Cardiac septum (tissue), 1 donor: ENCODE measurements around the gene SLC6A12. TPM values are rescaled to one million over a fixed set of nuclear protein-coding genes. Genes with fewer than 3 reads are reported as not detected.
"Not testable (repeated sequence)": the region's sequence is repeated elsewhere in the genome, so short reads cannot be mapped to it uniquely, and the experiment has no call there.

Experiments
- DNase-seq: peaks from one replicate; pipeline ENCODE4 v3.0.0-alpha.2; 2020; ENCODE audit warnings: low spot score
- intact Hi-C: fragments of 100-400 bp; cut with DNase I; formaldehyde crosslinking; loops from one replicate; pipeline ENCODE4 v1.14.0; 2022
- total RNA-seq: library from RNA; stranded (reverse); fragmentation: NEBNext Ultra II Directional; extraction: Animal tissue kit (Norgen Biotek cat#: 25700); gene quantifications from one replicate; pipeline ENCODE4 v1.2.1, GENCODE V29; 2021
- donor health status: DM: no; HTN: no; CAD: no.

Gene SLC6A12
- total RNA-seq, 1 donor from 2014 or later: 2.7 TPM

DNA sequence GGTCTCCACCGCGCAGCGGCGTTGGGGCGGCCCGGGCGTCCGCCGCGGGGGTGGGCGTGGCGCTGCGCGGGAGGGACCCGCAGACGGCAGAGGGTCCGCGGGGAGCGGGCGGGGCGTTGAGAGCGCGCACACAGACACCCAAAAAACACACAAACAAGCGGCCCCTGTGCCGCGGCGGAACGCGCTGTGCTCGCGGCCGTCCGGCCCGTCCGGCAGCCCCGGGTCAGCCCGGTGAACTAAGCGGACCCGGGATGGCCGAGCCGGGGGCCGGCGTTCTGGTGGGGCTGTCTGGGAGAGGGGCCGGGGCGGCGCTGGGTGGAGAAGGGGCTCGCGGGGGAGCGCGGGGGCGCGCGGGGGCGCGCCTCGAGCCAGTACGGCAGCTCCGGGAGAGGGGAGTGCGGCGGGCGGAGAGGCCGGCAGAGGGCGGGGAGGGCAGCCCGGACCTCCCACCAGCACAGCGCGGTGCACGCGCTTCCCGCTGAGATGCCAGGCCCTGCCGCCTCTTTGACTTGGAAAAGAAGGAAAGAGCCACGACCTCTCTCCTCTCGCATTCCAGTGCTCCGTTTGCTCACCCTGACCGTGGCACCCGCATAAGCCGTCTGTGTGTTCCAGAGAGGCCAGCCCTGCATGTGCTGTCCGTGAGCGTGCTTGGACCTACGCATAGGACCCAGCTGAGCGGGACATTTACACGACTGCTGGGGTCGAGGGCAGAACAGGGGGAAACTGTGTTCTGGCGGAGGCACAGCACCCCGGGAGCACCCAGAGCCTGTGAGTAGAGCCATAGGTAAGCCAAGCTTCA lies 10.3 kb downstream of the SLC6A12 start:
- intact Hi-C loops: no loop called here

DNA sequence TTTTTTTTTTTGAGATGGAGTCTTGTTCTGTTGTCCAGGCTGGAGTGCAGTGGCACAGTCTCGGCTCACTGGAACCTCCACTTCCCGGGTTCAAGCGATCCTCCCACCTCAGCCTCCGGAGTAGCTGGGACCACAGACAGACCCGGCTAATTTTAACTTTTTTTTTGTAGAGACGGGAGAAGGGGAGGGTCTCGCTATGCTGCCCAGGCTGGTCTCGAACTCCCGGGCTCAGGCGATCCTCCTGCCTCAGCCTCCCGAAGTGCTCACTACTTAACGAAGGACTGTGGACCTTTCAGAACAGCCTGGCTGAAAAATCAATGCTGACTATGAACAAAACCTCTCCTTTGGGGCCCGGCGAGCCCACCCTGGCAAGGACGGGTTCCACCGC lies 10.9 kb downstream of the SLC6A12 start:
- intact Hi-C loops: no loop called here
- no peak for DNase-seq

More for the DNA sequence above, 10.3 kb downstream of the SLC6A12 start:
- no peak for DNase-seq

DNA sequence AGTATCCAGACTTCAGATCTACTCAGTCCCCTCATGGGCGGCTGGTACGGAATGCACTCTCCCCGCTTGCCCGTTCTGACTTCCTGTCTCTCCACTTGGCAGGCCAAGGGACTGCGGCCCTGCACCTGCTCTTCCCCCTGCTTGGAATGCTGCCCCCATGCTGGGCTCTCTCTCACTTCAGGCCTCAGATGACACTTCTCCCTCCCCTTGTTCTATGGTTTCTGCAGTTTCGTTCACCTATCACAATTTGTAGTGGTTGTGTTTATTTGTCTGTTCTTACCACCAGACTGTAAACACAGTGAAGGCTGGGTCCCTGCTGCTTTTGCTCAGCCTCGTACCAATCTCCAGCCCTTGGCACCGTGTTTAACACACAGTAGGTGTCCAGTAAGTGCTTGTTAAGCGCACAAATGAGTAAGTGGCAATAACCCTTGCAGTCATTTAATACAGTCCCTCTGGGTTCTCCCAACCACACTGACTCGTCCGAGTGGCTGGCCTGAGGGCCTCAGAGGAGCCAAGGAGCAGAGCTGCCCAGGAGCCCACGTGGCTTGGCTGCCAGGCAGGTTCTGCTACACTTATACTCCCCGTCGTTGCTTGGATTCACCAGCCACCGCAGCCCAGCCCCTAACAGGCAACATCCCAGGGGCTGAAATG lies 11.8 kb downstream of the SLC6A12 start:
- intact Hi-C loops: no loop called here
- no peak for DNase-seq

DNA sequence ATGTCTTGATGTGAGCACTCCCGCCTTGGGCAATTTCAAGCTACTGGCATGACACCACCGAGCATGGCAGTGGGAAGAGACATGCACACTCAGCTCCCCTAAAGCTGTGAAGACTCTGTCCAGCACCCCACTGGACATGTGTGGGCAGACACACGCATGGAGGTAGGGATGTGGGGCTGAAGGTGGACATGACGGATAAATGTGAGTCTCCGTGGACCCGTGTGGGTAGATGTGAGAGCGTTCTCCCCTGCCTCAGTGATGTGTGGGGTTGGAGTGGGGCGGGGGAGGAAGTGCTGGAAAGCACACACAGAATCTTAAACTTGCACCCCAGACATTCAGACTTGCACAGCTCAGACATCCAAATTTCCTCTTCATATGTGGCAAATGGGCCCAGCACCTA lies 12.6 kb downstream of the SLC6A12 start:
- no peak for DNase-seq
- intact Hi-C loops: no loop called here

DNA sequence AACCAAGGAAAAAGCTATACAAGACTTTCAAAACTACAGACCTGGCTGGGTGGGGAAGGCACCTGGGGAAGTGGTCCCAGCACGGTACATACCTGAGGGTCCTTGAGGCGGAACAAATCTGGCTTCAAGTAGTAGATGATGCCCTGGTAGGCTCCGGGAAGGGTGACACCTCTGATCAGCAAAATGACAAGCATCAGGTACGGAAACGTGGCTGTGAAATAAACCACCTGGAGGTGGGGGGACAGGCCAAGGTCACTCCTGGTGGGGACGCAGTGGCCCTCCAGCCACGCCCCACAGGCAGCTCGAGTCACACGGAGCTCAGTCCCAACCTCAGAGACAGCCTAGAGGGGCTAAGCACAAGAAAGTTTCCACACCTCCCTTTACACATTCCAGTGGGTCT lies 15.3 kb downstream of the SLC6A12 start:
- no peak for DNase-seq
- intact Hi-C loops: no loop called here

DNA sequence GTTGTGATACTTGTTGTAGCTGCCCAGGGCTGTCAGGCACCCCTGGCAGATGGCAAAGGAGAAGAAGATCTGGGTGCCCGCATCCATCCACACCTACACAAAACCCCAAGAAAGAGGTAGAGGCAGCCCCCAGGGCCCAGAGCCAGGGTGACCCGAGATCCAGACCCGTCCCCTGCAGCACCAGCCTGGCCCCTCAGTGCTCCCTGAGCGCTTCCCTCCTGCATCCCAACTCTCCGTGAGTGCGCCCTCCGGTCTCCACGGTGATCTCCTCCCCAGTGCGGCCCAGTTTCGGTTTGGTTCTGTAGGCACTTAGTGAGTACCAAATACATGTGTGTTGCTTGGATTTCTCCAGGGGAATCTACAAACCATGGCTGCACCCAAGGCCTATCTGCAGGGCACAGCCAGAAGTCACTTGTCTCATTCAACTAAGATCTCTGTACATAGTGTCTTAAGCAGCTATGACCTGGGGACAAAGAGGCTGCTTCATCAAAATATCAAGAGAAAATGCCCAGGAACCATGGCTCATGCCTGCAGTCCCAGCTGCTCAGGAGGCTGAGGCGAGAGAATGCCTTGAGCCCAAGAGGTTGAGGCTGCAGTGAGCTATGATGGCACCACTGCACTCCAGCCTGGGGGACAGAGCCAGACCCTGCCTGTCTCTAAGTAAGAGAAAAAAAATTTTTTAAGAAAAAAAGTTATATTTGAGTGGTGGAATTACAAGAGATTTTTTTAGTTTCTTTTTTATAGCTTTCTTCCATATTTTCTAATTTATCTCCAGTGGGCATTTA lies 15.9 kb downstream of the SLC6A12 start:
- DNase-seq: no peak
- intact Hi-C loops: no loop called here

DNA sequence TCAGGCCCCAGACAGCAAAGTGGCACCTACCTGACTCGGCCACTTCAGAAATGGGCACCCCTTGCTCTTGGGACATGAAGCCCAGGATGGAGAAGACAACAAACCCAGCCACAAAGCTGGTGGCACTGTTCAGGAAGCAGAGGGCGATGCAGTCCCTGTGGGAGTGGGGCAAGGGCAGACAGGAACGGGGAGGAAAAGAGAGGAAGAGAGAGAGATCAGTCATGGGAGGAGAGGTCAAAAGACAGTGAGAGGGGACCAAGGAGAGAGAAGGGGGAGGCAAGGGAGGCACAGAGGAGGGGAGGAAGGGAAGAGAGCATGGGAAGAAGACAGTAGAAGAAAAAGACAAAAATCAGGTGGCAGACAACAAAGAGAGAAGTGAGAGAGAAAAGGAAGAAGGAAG lies 16.6 kb downstream of the SLC6A12 start:
- no peak for DNase-seq
- intact Hi-C loops: no loop called here

DNA sequence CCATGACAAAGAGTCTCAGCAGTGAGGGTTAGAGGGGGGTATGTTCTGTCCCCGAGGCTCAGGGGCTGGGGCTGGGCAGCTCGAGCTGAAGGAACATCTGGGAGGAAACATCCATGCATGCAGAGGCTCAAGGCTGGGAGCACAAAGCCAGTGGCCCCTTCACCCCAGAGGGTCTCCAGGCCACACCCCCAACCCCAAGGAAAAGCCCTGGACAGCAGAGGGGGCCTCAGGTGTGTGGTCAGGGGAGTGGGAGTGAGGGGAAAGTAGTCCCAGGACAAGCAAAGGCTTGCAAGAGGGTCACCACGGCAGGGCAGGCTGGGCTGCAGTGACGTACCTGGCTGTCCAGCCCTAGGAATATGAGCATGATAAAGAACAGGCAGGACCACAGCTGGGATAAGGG lies 17.5 kb downstream of the SLC6A12 start:
- intact Hi-C loops: no loop called here
- no peak for DNase-seq

DNA sequence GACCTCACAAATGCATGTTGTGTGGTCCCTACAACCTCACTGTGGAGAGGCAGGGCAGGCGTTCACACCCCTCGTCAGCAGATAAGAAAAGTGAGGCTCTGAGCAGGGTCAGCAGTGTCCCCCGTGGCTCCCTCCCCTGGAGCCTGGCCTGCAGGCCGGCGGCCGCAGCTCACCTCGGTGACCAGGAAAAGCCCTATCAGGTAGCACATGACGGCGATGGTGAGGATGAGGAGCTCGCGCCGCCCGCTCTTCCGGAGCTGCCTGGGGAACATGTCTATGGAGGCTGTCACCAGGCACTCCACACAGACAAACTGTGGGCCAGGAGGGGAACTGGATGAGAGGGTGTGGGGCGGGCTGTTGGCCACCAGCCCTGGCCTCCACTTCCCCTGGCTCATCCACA lies 18.0 kb downstream of the SLC6A12 start:
- no peak for DNase-seq
- intact Hi-C loops: no loop called here

DNA sequence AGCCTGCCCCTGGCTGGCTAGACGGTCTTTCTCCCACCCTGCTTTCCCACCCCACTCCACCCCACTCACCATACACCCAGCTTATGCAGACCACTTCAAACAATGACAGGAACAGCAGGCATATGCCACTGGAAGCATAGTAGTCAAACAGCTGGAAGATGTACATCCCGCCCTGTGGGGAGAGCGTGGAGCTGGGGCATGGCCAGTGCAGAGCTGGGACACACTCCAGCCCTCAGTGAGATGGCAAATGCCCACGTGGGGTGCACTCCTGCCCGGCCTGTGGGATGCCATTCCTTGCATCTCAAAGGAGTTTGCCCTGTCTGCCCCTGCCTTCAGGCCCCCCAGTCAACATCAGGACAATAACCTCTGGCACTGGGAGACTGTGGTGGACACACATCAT lies 18.8 kb downstream of the SLC6A12 start:
- intact Hi-C loops: no loop called here
- no peak for DNase-seq

DNA sequence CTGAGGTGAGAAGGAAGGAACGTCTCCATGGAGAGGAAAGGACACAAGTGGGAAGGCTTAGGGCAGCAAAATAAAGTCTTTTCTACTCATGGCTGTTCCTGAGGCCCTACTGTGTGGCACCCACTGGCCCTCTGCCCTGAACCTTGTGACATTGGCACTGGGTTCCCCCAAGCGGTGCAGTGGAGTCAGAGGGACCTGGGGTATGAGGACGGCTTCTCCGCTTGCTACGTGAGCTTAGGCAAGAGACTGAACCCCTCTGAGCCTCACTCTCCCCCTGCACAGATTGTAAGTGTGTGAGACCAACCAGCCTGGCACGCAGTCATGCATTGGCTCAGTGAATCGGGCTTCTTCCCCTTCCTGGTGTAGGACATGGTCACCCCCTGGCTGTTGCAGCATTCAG lies 19.7 kb downstream of the SLC6A12 start:
- intact Hi-C loops: no loop called here
- DNase-seq: no peak

DNA sequence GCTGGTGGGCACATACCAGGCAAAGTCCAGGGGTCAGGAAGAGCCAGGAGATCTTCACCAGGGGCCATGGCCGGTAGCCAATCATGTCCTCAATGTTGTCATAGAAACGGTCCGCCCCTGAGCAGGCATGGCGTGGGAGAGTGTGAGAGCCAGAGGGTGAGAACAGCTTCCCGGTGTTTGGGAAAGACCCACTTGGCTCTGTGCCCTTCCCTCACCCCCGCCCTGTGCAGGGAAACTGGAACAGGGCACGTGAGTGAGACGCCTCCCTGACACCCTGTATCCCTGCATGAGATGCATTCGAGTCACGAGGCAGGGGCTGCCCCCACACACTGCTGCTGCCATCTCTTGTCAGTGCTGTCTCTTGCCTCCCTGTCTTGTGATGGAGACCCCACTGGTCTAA lies 20.7 kb downstream of the SLC6A12 start:
- intact Hi-C loops: no loop called here
- no peak for DNase-seq

DNA sequence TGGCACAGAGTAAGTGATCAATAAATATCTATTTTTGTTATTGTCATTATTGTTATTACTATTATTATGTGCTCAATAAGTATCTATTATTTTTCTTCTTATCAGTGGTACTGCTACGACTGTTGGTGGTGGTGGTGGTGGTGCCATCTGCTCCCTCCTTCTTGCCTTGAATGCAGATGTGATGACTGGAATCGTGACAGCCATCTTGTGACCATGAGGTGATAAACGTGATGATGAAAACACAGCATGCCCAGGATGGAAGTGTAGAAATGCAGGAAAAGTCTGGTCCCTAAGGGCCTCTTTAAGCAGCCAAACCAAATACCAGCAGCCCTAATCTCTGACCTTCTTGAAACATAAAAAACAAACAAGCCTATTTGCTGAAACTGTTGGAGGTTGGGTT lies 22.4 kb downstream of the SLC6A12 start:
- no peak for DNase-seq
- intact Hi-C loops: no loop called here

DNA sequence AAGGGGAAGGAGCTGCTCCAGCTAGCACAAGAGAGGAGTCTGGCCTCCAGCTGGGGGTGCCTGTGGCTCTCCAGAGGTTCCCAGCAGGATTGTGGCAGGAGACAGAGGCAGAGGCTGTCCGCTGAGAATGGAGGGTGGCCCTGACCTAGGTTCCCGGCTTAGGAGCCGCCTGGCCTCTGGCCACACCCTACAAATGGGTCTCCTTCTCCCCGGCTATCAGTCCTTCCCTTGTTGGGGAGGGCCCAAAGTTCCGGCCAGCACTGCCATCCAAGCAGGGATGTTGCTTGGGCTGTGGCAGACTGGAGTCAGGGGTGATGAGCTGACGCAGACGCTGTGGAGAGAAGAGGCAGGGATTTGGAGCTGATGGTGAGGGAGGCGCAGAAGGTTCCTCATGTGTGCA lies 23.1 kb downstream of the SLC6A12 start:
- no peak for DNase-seq
- intact Hi-C loops: no loop called here

DNA sequence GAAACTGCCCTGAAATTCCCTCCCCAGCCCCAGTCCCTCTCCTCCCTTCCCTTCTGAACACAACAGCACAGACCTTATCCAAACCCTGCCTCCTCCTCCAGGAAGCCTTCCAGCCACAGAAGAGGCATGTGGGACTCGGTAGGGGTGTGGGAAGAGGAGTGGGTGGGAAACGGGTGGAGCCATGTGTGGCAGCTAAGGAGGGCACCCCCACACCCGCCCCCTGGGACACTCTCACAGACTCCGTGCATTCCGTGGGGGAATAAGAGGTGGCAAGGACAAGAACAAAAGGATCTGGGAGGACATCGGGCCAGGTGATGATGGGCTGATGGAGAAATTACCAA lies 24.4 kb downstream of the SLC6A12 start:
- DNase-seq: no peak
- intact Hi-C loops: no loop called here

DNA sequence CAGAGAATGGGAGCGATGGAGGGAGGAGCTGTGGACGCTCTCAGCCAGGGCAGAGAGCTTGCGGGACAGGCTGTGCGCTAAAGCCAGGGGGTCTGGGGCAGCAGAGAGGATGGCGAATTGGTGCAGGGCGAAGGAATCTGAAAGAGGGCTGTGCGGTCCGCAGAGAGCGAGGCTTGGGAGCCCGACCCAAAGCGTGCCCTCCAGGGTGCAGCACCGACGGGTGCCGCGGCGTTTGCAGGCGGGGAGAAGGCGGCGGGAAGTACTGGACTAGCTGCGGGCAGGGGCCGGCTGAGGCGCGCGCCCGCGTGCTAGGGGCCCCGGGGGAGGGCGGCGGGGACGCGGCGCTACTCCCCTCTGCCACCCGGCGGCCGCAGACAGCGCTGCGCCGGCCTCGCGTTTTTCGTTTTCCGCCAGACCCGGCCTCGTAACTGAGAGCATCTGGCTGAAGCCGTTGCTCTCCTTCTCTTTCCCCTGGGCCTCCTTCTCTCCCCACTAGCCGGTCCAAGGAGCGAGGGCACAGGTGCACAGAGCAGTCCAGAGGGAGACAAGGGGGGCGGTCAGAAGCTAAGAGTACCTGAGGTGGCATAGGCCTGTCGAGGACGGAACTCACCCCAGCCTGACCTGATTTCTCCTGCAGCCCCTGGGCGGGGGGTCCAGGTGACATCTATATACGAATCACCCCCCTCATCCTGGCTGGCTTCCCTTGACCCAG lies 24.9 kb downstream of the SLC6A12 start:
- intact Hi-C loops: no loop called here
- no peak for DNase-seq

DNA sequence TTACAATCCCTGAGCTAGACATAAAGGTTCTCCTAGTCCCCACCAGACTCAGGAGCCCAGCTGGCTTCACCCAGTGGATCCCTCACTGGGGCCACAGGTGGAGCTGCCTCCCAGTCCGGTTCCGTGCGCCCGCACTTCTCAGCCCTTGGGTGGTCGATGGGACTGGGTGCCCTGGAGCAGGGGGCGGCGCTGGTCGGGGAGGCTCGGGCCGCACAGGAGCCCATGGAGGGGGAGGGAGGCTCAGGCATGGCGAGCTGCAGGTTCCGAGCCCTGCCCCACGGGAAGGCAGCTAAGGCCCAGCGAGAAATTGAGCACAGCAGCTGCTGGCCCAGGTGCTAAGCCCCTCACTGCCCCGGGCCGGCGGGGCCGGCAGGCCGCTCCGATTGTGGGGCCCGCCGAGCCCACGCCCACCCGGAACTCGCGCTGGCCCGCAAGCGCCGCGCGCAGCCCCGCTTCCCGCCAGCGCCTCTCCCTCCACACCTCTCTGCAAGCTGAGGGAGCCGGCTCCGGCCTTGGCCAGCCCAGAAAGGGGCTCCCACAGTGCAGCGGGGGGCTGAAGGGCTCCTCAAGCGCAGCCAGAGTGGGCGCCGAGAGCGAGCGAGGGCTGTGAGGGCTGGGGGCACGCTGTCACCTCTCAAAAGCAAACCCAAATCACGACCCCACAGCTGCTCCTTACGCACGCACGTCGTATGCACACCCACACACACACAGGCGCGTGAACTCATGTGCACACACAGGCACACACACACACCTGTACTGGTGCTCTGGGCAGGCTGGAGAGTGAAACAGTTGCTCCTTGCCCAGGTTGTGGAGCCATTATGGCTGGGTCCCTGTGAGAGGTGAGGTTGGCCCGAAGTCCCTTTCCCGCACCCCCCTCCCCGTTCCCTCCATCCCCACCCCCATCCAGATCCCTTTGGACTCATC lies 25.7 kb downstream of the SLC6A12 start:
- DNase-seq, intact Hi-C loops: not testable (repeated sequence)

DNA sequence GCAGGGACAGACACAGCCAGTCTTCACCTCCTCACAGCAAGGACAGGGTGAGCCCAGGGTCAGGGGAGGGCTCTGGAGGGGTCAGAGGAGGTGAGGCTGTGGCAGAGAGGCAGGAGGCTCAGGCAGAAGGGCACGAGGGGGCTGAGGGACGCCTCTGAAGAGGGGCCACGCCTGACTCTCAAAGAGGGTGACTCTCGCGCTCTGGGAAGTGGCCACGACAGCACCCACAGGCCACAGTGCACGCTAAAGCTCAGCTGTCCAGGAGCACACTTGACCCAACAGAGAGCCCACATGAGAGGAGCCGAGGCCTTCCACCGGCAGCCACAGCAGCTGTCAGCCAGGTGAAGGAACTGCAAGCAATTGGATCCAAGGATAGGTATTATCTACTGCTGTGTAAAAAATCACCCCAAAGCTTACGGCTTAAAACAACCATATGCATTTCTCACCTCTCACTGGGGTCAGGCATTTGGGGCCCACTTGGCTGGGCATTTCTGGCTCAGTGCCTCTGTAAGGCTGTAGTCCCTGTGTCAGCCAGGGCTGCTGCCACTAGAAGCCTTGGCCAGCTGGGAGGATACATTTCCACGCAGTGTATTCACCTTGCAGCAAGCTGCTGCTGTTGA lies 27.8 kb downstream of the SLC6A12 start:
- intact Hi-C loops: no loop called here

DNA sequence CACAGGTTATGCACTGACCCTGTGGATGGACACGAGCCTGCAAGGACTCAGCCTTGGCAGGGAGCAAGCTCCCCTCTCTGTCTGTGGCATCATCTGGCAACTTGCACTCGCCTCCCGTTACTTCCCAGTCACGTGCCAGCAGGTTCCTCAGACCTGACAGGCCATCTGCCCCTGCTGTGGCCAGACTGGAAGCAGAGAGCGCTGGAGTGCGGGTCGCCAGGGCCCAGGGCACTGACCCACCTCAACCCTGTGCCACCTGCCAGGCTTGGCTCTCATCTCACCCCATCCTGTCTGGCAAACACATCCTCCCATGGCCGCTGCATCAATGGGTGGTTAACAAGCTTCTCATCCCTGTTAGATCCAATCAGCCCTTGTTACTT lies 28.4 kb downstream of the SLC6A12 start:
- intact Hi-C loops: no loop called here
- no peak for DNase-seq

More for the DNA sequence above, 27.8 kb downstream of the SLC6A12 start:
- DNase-seq: no peak
